DND-41 (cell line): ENCODE data around the gene PURB.

Experiments
- EZH2 ChIP-seq: IDR thresholded peaks from 3 replicates; pipeline ENCODE4 v1.6.1; 2012; ENCODE audit warnings: borderline replicate concordance, low read depth, mild to moderate bottlenecking, moderate library complexity, low read length, inconsistent platforms; ENCODE audit not compliant: severe bottlenecking
- TF ChIP-seq, protein P1 (sequence below): IDR thresholded peaks from 2 replicates; pipeline ENCODE4 v1.5.1; 2012; ENCODE audit warnings: borderline replicate concordance, low read length, moderate library complexity, mild to moderate bottlenecking; ENCODE audit not compliant: poor library complexity, severe bottlenecking; ENCODE audit errors: extremely low read depth

GRCh38 chr7:44887293-44887692 is 2.0 kb upstream of the PURB start:
- TF ChIP-seq, protein P1, sequence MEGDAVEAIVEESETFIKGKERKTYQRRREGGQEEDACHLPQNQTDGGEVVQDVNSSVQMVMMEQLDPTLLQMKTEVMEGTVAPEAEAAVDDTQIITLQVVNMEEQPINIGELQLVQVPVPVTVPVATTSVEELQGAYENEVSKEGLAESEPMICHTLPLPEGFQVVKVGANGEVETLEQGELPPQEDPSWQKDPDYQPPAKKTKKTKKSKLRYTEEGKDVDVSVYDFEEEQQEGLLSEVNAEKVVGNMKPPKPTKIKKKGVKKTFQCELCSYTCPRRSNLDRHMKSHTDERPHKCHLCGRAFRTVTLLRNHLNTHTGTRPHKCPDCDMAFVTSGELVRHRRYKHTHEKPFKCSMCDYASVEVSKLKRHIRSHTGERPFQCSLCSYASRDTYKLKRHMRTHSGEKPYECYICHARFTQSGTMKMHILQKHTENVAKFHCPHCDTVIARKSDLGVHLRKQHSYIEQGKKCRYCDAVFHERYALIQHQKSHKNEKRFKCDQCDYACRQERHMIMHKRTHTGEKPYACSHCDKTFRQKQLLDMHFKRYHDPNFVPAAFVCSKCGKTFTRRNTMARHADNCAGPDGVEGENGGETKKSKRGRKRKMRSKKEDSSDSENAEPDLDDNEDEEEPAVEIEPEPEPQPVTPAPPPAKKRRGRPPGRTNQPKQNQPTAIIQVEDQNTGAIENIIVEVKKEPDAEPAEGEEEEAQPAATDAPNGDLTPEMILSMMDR: no peak
- no peak for TF ChIP-seq EZH2
